Mesenteric fat pad (tissue), 1 donor: ENCODE measurements around the gene PARVB. TPM values are rescaled to one million over a fixed set of nuclear protein-coding genes. Genes with fewer than 3 reads are reported as not detected.

Source experiments
- DNase-seq: peaks from one replicate; pipeline ENCODE4 v3.0.0-alpha.2; 2020; ENCODE audit warnings: low spot score
- total RNA-seq: library from RNA; stranded (reverse); fragmentation: NEBNext Ultra II Directional; extraction: Animal tissue kit (Norgen Biotek cat#: 25700); gene quantifications from one replicate; pipeline ENCODE4 v1.2.1, GENCODE V29; 2021
- donor health status: DM: yes; HTN: yes; CAD: no.

Gene PARVB
- total RNA-seq, 1 donor from 2014 or later, result 76.2 TPM

GRCh38 chr22:44179989-44180705 is 156.0 kb downstream of the PARVB start:
- no peak for DNase-seq

- no peak for DNase-seq
Measured at GRCh38 chr22:44180706-44181032, 156.6 kb downstream of the PARVB start, which contains the start of gene PARVG. PARVG (plus strand) TSS chr22:44180925; CDS start chr22:44183330, 2,405 bp downstream.

GRCh38 chr22:44181033-44181911 is 157.2 kb downstream of the PARVB start:
- no peak for DNase-seq

GRCh38 chr22:44181912-44182587 is 157.9 kb downstream of the PARVB start:
- no peak for DNase-seq

GRCh38 chr22:44182588-44183286 is 158.6 kb downstream of the PARVB start:
- DNase-seq, result no peak

GRCh38 chr22:44183287-44183588 is 159.1 kb downstream of the PARVB start:
- no peak for DNase-seq

- no peak for DNase-seq
Measured at GRCh38 chr22:44184006-44184405, 159.9 kb downstream of the PARVB start.

- DNase-seq, result peak; percentile 43
Measured at GRCh38 chr22:44185237-44186120, 161.4 kb downstream of the PARVB start.

GRCh38 chr22:44186121-44186510 is 162.0 kb downstream of the PARVB start:
- peak; percentile 68 for DNase-seq

- DNase-seq, result peak; percentile 47
Measured at GRCh38 chr22:44186737-44187136, 162.6 kb downstream of the PARVB start.

- DNase-seq, result peak; percentile 73
Measured at GRCh38 chr22:44187652-44188230, 163.6 kb downstream of the PARVB start.

GRCh38 chr22:44188316-44188715 is 164.2 kb downstream of the PARVB start:
- no peak for DNase-seq

- DNase-seq, result peak; percentile 65
Measured at GRCh38 chr22:44188986-44189630, 165.0 kb downstream of the PARVB start.

- DNase-seq, result peak; percentile 83
Measured at GRCh38 chr22:44190381-44190976, 166.4 kb downstream of the PARVB start.

GRCh38 chr22:44191036-44191454 is 166.9 kb downstream of the PARVB start:
- no peak for DNase-seq

GRCh38 chr22:44192098-44192815 is 168.2 kb downstream of the PARVB start:
- DNase-seq, result peak; percentile 67

- DNase-seq, result peak; percentile 80
Measured at GRCh38 chr22:44192816-44193534, 168.9 kb downstream of the PARVB start.

GRCh38 chr22:44193535-44193891 is 169.4 kb downstream of the PARVB start:
- DNase-seq, result no peak
